GM18861 (cell line): ENCODE measurements around the gene TRIM25.
A peak's percentile ranks its signal among the peaks of the same experiment; 100 is the strongest.
"Not testable (repeated sequence)": the region's sequence is repeated elsewhere in the genome, so short reads cannot be mapped to it uniquely, and the experiment has no call there.

Experiments used
- ATAC-seq: cut with Tn5 transposase; IDR thresholded peaks from one replicate; pipeline ENCODE4 v1.9.1; 2021; ENCODE audit not compliant: unreplicated experiment

TRIM25 gene

GRCh38 chr17:56913867-56914580, at the start of gene TRIM25:
Gene TRIM25 (minus strand): TSS chr17:56914049. CDS start chr17:56913988, 61 bp downstream.
- ATAC-seq, result peak; percentile 47

GRCh38 chr17:56960596-56961538, 47.0 kb upstream of the TRIM25 start, which contains the start of gene COIL:
Gene COIL (minus strand): TSS chr17:56961050. CDS start chr17:56961019, 31 bp downstream.
- ATAC-seq, result peak; percentile 89

- no peak for ATAC-seq
These were observed 43.1 kb upstream of the TRIM25 start for GRCh38 chr17:56956992-56957391.

- no peak for ATAC-seq
These were observed 35.7 kb upstream of the TRIM25 start for GRCh38 chr17:56949595-56949994.

- ATAC-seq, result no peak
These were observed 34.6 kb upstream of the TRIM25 start for GRCh38 chr17:56948491-56948890.

- no peak for ATAC-seq
These were observed 33.9 kb upstream of the TRIM25 start for GRCh38 chr17:56947741-56948140.

GRCh38 chr17:56945938-56946505, 32.2 kb upstream of the TRIM25 start:
- no peak for ATAC-seq

- no peak for ATAC-seq
These were observed 29.8 kb upstream of the TRIM25 start for GRCh38 chr17:56943505-56944125.

GRCh38 chr17:56939869-56940484, 26.1 kb upstream of the TRIM25 start:
- ATAC-seq, result peak; percentile 56

GRCh38 chr17:56938206-56938605, 24.4 kb upstream of the TRIM25 start:
- ATAC-seq, result not testable (repeated sequence)

- no peak for ATAC-seq
These were observed 23.8 kb upstream of the TRIM25 start for GRCh38 chr17:56937687-56938086.

GRCh38 chr17:56936697-56937322, 23.0 kb upstream of the TRIM25 start:
- ATAC-seq, result no peak

- ATAC-seq, result no peak
These were observed 21.6 kb upstream of the TRIM25 start for GRCh38 chr17:56935461-56935860.

GRCh38 chr17:56934280-56934679, 20.4 kb upstream of the TRIM25 start:
- no peak for ATAC-seq

- no peak for ATAC-seq
These were observed 20.0 kb upstream of the TRIM25 start for GRCh38 chr17:56933868-56934267.

GRCh38 chr17:56933151-56933745, 19.4 kb upstream of the TRIM25 start:
- no peak for ATAC-seq

GRCh38 chr17:56930739-56931337, 17.0 kb upstream of the TRIM25 start:
- no peak for ATAC-seq

- ATAC-seq, result no peak
These were observed 15.6 kb upstream of the TRIM25 start for GRCh38 chr17:56929362-56929969.

GRCh38 chr17:56928586-56928985, 14.7 kb upstream of the TRIM25 start:
- no peak for ATAC-seq
